Subcutaneous adipose tissue (tissue), 4 donors: ENCODE measurements around the gene PIGQ. TPM values are rescaled to one million over a fixed set of nuclear protein-coding genes. Genes with fewer than 3 reads are reported as not detected.

Source experiments
- CTCF ChIP-seq: fragments of 450-650 bp; IDR thresholded peaks from one replicate; pipeline ENCODE4 v1.5.1; 2016; ENCODE audit warnings: low read depth, mild to moderate bottlenecking, control low read depth, antibody characterized with exemption, moderate library complexity
- small RNA-seq: library from RNA; depleted of rRNA; stranded (forward); fragments of <200 nt; gene quantifications from one replicate; pipeline ENCODE3, GENCODE V24; 2016
- total RNA-seq, 4 donors: library from RNA; depleted of rRNA; stranded (reverse); fragments of >200 nt; gene quantifications; one replicate each; pipeline ENCODE4 v1.1.0, GENCODE V29; 2016

PIGQ gene
- total RNA-seq, 4 donors from 2014 or later: 9.5 to 42.0 (median 16.4) TPM

GRCh38 chr16:631808-632358 is 62.1 kb downstream of the PIGQ start:
- TF ChIP-seq CTCF: no peak

GRCh38 chr16:632486-633335 is 62.9 kb downstream of the PIGQ start:
- TF ChIP-seq CTCF: no peak

- TF ChIP-seq CTCF: no peak
Observed at GRCh38 chr16:633336-634050, 63.7 kb downstream of the PIGQ start.

Small RNAs within 50 kb of the gene (small RNA-seq; reads per million reads assigned to genes)
- gene MIR3176 (not detected), gene MIR5587 (not detected), gene Z98883.1 (not detected)

Other genes starting within 250 kb of the PIGQ start
- gene AXIN1, start 217.2 kb upstream of the PIGQ start, total RNA-seq: 10 to 100 TPM; 11.1 to 19.0 (median 15.0) TPM
- 10 to 100 TPM; 37.3 to 59.9 (median 47.5) TPM for gene MRPL28, start 199.4 kb upstream of the PIGQ start, total RNA-seq
- 10 to 100 TPM; 18.3 to 43.5 (median 28.3) TPM for gene PGAP6, start 188.0 kb upstream of the PIGQ start, total RNA-seq
- 100 to 1,000 TPM in 2 of 4 donors, 10 to 100 TPM in 2; 62.1 to 120 (median 96.5) TPM for gene NME4, start 172.8 kb upstream of the PIGQ start, total RNA-seq
- 10 to 100 TPM in 3 of 4 donors, 1 to 10 TPM in 1; 9.8 to 54.8 (median 20.3) TPM for gene DECR2, start 168.1 kb upstream of the PIGQ start, total RNA-seq
- gene RAB11FIP3, start 144.3 kb upstream of the PIGQ start, total RNA-seq: 10 to 100 TPM; 10.9 to 35.0 (median 21.0) TPM
- 10 to 100 TPM in 3 of 4 donors, 1 to 10 TPM in 1; 7.6 to 30.0 (median 13.3) TPM for gene CAPN15, start 42.3 kb upstream of the PIGQ start, total RNA-seq
- not detected for gene PRR35, start 9.6 kb upstream of the PIGQ start, total RNA-seq
- 1 to 10 TPM in 2 of 4 donors, under 1 TPM in 1, not detected in 1; 0.85 to 3.8 (median 2.0) TPM for gene NHLRC4, start 3.0 kb upstream of the PIGQ start, total RNA-seq
- gene RAB40C, start 20.1 kb downstream of the PIGQ start, total RNA-seq: 10 to 100 TPM in 2 of 4 donors, 1 to 10 TPM in 2; 7.7 to 32.2 (median 12.3) TPM
- gene WFIKKN1, start 61.0 kb downstream of the PIGQ start, total RNA-seq: 1 to 10 TPM in 1 of 4 donors, not detected in 3; 1.5 TPM
- gene METTL26, start 66.3 kb downstream of the PIGQ start, total RNA-seq: 100 to 1,000 TPM in 3 of 4 donors, 10 to 100 TPM in 1; 72.2 to 199 (median 117) TPM
- gene MCRIP2, start 71.9 kb downstream of the PIGQ start, total RNA-seq: 10 to 100 TPM; 19.2 to 60.7 (median 39.7) TPM
- 10 to 100 TPM in 1 of 4 donors, 1 to 10 TPM in 3; 6.7 to 30.1 (median 8.4) TPM for gene WDR90, start 79.4 kb downstream of the PIGQ start, total RNA-seq
- gene RHOT2, start 98.2 kb downstream of the PIGQ start, total RNA-seq: 10 to 100 TPM; 26.2 to 75.4 (median 37.8) TPM
- 1 to 10 TPM in 2 of 4 donors, under 1 TPM in 1, not detected in 1; 0.66 to 1.7 (median 1.3) TPM for gene RHBDL1, start 105.7 kb downstream of the PIGQ start, total RNA-seq
- 100 to 1,000 TPM; 107 to 244 (median 140) TPM for gene STUB1, start 110.4 kb downstream of the PIGQ start, total RNA-seq
- gene JMJD8, start 114.4 kb downstream of the PIGQ start, total RNA-seq: 10 to 100 TPM; 27.4 to 67.8 (median 49.3) TPM
- 10 to 100 TPM in 1 of 4 donors, 1 to 10 TPM in 3; 4.4 to 12.1 (median 6.4) TPM for gene WDR24, start 120.4 kb downstream of the PIGQ start, total RNA-seq
- not detected for gene FBXL16, start 135.8 kb downstream of the PIGQ start, total RNA-seq
- 10 to 100 TPM; 13.3 to 29.5 (median 26.0) TPM for gene METRN, start 145.2 kb downstream of the PIGQ start, total RNA-seq
- 10 to 100 TPM; 12.6 to 55.6 (median 23.7) TPM for gene ANTKMT, start 151.2 kb downstream of the PIGQ start, total RNA-seq
- 1 to 10 TPM in 2 of 4 donors, under 1 TPM in 1, not detected in 1; 0.44 to 2.5 (median 1.5) TPM for gene CCDC78, start 156.5 kb downstream of the PIGQ start, total RNA-seq
- gene HAGHL, start 157.1 kb downstream of the PIGQ start, total RNA-seq: 1 to 10 TPM; 1.1 to 5.6 (median 2.6) TPM
- 10 to 100 TPM; 17.6 to 39.0 (median 22.5) TPM for gene CIAO3, start 171.0 kb downstream of the PIGQ start, total RNA-seq
- under 1 TPM in 2 of 4 donors, not detected in 2; 0.44 to 0.82 TPM for gene MSLN, start 190.8 kb downstream of the PIGQ start, total RNA-seq
- gene RPUSD1, start 218.4 kb downstream of the PIGQ start, total RNA-seq: 10 to 100 TPM in 3 of 4 donors, 1 to 10 TPM in 1; 9.9 to 13.0 (median 11.7) TPM
- 10 to 100 TPM in 1 of 4 donors, 1 to 10 TPM in 3; 4.4 to 16.0 (median 8.9) TPM for gene CHTF18, start 218.7 kb downstream of the PIGQ start, total RNA-seq
- not detected for gene GNG13, start 230.8 kb downstream of the PIGQ start, total RNA-seq